Stimulated activated CD8-positive, alpha-beta memory T cell treated with anti-CD3 and anti-CD28 coated beads, Interleukin-4, amount 100 ng/mL, for 48 hours (primary cell): Measurements from ENCODE around the gene NFIX.

ENCODE experiments used
- DNase-seq: peaks from one replicate; pipeline ENCODE4 v3.0.0-alpha.2; 2020

Gene NFIX

DNA sequence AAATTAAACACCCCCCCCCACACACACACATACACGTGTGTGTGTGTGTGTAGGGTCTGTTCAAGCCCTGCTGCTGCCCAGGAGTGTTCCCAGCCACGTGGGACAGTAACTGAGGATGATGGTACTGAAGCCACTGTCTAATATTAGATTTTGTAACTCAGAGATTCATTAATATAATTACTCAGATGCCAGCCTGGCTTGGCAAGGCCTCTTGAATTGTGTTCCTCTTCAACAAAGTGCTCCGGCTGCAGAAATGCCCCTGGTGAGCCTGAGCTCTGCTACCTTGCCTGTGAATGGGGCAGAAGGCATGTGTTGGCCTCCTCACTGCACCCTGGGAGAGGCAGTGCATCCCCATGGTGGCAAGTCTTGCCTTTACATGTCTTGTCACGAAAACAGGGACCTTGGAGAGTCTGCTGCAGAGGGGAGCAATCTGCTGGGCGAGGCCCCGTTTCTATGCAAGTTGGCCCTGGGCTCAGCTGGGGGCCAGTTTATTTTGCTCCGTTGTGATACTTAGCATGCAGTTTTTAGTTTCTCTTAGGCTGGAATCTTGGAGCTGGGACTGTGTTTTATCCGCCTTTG, 44.0 kb downstream of the NFIX start:
- no peak for DNase-seq

DNA sequence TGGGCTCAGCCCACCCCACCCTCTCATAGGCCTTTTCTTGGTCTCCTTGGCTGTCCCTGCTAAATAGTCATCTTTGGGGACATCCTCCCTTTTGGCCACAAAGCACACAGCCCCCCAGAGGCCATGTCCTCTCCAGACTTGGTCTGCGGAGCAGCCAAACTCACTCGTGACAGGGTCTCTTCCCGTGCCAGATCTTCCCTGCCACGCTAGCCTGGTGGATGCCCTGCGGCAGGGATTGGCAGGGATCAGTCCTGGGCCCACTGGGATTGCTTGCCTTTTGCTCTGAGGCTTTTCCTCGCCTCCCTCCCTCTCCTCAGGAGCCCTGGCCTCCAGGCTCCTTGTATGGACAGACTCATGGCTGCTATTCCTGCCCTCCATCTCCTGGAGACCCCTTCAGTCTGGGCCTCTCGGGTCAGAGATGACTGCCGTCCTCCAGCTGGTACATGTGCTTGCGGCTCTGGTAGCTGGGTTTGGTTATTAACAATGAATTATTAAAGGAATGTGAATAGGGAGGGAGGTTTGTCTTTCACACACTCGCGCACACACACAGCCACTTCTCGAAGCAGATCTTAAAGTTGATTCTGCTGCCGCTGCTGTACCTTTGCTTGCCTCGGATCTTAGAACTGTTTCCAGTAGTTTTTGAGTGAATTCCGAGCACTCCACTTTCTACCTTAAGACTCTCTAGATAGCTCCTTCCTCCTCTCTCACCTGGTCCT, 45.1 kb downstream of the NFIX start:
- no peak for DNase-seq

DNA sequence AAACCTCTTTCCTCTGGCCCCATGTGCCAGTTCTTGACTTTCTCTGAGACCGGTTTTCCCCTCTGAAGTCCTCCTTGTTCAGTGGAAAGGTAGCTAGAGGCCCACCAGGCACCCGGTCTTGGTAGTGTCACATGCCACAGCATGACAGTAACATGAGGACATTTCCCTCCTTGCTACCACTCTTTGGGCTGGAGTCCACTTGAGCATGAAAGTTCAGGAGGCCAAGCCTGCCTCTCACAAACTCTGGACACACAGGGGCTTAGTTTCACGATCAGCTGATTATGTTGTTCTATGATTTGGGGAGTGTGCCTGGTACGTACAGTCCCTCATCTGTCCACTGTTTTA, 45.6 kb downstream of the NFIX start:
- DNase-seq, result no peak

DNA sequence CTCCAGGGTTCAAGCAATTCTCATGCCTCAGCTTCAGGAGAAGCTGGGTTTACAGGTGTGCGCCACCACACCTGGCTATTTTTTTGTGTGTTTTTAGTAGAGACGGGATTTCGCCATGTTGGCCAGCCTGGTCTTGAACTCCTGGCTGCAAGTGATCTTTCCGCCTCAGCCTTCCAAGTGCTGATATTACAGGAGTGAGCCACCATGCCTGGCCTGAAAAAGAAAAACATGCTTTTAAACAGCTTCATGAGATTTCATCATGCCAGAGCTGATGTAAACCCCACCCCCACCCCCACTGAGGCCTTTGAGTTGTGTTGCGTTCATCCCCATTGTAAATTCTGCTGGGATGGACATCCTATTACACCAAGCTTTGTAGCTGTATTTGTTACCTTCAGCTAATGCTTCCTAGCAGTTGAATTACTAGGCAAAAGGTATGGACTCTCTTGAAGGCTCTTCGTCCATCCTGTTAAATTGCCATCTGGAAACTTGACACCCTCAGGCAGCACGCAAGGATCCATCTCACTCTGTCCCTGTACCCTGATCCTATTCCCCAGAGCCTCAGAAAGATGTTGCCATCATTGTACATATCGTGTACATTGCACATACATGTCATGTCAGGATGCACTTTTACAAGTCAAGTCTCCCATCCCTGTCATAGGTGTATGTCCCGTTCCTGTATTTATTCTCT, 47.3 kb downstream of the NFIX start:
- DNase-seq, result no peak

DNA sequence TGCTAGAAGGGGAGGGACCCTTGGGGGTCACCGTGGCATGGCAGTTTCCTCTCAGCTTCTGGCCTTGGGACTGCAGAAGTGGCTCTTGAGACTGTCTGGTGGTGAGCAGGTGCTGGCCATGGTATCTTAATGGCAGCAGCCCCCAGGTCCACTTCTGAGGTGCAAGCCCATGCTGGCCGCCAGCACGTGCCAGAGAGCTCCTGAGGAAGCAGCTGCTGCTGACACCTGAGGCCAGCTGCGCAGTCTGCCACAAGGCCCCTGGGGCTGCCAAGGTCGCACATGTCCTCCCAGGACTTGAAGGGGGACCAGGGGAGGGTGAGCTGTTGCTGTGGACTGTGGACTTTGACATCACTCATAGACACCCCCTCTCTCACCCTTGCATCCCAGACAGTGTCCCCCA, 48.0 kb downstream of the NFIX start:
- no peak for DNase-seq

DNA sequence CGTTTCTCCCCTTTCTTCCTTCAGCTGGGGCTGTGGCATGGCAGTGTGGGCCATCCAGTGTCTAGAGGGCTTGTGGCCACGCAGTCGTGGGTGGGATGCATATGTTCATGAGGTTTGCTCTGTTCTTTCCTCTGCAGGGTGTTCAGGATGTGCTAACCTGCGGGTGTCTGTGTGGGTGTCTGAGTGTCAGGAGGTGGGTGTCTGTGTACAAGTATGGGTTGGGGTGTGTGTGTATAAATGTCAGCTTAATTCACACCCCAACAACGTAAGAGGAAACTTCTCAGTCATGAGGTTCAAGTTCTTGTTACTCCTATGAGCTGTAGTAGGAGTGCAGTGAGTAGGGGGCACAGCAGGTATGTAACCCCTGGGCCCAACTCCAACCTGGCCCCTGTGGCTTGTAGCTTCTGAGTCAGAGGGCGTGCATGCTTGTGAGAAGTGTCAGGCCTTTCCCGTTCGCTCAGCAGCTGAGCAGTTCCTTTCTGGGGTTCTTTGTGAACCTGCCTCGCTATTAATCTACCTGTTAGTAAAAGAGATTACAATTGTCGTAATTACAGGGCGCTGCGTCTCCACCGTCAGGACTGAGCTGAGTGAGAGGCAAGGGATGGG, 49.1 kb downstream of the NFIX start:
- DNase-seq, result peak; percentile 56

DNA sequence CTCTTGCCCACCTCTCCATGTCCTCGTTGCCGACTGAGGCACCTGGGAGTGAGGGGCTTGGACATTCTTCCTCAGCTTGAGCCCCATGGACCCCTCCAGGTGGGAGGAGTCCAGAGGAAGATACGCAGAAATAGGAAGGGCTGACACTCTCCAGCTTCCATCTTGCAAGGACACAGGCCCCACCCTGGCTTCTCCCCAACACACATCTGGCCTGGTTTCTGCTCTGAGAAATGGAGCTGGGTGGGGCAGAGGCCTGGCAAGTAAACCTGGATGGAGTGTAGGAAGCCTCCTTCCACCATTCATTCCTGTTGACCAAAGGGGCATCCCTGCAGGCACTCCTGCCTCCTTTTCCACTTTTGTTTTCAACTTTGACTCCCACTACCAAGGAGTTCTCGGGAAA, 50.5 kb downstream of the NFIX start:
- DNase-seq, result no peak

DNA sequence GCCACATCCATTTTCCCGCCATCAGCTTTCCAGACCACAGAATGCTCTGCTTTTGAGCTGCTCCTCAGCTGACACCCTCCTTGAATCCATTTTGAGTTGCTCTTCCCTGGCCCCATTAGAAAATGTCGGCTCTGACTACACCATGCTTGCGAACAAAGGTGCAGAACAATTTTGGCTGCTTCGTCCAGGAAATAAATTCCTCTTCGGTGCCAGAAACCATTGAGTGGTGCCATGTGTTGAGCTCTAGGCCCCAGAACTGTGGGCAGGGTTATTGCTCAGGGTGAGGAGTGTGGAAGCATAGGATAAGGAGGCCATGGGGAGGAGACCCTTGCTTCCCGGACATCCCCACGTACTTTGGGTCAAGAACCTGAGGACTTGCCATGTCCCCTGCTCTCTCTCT, 52.1 kb downstream of the NFIX start:
- DNase-seq, result no peak

DNA sequence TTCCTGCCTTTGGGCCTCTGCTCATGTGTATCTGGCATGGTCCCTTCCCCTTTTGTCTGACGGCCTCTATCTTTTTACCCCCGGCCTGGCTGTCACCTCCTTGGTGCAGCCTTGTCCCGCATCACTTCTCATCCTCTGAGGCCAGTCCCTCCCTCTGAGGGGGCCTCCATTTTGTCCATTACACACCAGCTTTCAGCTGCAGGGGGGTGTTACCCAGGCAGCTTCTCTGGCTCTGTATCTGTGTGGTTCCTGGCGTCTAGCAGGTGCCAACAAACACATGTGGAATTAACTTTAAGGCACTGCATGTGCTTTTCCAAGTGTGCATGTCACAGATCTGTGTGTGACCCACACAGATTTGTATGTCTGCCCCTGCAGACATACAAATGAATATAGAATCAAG, 55.0 kb downstream of the NFIX start:
- DNase-seq, result no peak

DNA sequence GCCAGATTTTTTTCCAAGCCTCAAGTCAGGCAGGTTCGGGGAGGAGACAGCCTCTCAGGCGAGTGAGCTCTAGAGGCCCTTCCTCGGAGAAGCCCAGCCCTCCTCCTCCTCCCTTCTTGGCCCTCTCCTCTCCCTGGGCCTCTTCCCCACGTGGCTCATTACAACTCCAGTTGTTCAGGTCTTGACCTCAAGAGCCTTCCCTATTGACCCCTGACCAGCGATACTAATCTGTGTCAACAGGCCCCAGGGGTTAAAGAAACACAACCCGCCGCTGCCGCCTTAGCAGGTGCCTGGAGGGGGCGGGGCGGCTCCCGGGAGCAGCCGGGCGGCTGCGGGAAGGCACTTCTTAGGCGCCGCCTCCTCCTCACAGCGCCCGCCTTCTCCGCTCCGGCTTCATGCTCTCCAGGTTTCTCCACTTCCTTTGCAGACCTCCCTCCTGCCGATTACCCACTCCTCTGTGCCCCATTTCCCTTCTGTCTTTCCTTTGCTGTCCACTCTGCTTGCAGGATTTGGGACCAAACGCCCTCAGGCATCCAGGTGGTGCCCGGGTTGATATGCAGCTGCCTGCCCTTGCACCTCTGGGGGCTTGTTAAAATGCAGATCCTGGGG, 56.4 kb downstream of the NFIX start:
- DNase-seq, result peak; percentile 47

DNA sequence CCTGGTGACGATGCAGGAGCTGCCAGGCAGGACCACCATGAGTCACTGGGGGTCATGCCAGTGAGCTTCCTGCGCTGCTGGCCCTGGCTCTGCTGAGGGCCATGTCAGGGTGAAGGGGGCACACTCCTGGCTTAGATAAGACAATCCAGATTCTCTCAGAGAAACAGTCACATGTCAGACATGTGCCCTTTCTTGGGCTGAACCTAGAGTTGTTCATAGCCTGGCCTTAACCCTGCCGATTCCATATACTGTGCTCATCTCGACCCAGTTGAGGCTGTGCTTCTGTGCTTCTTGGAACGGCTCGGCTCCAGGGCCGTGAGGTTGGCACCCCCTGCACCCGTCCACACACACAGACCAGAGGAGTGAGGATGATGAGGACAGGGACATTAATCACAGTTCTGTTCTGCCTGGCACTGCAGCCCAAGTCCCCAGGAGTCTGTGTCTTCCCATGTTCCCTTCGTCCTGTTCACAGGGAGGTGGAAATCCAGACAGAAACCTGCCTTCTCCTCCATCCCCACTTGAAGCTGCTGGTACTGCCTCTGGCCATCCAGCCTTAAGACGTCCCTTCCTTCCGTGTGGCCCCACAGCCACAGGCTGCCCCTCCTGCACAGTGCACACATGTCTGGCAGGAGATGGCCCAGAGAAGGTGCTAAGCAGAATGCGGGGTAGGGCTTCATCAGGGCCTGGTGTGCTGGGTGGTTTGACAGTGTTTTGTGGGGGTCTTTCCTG, 57.3 kb downstream of the NFIX start:
- DNase-seq, result no peak

DNA sequence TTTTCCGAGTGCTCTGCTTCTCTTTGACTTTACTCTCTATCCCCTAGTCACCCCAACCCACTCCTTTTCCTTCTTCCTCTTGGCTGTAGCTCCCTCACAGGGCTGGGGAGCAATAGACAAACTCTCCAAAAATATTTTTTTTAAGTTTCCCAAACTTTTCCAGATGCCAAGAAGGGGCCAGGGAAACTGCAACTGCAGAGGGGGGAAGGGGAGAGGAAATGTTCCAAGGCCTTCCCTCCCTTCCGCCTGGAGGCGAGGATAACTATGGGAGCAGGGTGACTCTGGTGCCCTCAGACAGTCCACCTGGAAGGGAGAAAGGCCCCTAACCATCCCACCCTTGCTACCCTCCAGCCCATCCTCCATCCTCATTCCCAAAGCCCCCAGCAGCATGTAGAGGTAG, 58.0 kb downstream of the NFIX start:
- no peak for DNase-seq

DNA sequence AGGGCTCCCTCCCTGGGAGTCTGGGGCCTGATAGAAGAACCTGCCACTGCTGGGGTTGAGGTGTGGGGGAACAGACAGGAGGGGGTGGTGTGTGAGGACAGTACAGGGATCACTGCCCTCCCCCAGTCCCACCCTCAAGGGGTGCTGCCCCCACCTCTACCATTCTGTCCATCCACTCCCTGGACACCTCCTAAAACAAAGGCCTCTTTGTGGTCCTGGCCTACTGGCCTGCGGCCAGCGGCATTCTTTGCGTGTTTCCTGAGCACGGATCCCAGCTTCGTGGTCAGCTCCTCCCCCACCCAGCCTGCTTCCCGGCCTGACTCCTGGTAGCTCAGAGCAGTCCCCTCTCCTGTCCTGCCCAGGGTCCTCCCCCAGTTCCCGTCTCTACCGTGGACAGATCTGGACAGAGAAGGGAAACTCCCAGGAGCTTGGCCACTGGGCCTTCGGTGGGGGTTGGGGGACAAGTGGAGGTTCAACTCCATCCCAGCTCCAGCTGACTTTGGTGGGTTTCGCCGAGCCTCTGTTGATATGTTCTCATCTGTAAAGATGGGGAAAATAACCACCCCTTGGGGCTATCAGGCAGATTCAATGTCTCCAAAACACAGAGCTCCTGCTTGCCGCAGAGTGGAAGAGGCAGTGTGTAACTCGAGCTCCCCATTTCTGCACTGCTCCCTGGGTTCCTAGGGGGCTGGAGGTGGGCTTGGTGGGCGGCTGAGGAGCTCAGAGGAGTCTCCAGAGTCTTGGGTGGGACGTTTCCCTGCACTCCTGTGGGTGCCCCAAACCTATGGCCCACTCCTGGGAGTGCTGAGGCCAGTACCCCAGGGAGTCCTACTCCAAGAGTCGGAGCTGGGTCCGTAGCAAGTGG, 58.7 kb downstream of the NFIX start:
- no peak for DNase-seq

DNA sequence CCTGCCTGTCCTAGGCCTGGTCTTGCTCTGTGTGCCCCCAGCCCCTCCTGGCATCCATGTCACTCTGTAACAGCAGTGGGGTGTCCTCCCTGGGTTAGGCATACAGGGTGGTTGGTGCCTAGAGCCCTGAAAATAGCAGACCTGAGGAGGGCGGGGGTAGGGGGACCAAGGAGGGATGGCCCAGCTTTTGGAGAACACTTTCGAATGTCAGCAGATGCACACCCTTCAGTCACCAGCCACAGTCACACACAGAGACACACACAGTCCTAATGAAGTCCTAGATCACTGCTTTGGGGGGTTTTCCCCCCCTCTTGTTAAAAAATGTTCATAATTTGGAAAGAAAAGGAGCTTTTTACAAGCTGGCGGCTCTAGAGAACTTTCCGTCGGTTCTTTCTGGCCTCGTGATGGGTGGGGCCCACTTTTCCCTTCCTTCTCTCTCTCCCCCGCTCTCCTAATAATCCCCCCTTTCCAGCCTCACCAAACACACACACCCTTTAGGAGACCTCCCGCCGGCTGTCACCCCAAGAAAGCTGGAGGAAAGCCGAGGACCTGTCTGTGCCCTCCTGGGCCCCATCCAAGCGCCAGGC, 59.4 kb downstream of the NFIX start:
- DNase-seq, result no peak

DNA sequence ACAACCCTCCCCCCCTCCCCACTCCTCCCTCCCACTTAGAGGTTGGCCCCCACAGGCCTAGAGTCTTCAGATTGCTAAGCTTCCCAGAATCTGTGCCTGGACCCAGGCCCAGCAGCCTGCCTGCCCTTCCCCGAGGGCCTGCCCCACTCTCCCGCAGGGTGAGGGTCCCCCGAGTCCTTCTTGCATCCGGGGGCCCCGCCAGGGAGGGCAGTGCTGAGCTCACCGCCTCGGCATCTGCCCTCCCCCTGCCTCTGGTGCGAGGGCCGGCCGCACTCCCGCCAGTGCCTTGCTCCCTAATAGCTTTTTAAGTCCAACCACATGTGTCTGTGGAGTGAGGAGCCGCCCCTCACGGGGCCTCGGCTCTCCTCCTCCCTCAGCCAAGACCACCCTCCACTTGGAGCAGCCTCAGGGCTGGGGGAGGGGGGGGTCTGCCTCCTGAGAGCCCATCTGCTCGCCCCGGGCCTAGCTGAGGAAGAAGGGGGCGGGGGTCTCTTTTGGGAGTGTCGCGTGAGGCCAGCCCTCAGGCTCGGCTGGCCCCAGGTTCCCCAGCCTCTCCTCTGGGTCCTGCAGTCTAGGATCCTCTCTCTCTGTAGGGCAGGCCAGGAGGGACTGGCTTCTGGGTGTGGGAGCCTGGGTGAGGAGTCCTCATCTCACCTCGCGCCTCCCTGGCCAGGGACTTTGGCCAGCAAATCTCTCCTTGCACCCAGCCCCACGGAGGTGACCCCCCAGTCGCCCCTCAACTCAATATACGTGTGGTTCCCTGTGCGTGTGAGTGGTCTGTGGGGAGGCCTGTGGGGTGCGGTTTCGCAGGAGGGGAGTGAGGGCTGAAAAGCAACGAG, 60.2 kb downstream of the NFIX start:
- DNase-seq, result no peak

DNA sequence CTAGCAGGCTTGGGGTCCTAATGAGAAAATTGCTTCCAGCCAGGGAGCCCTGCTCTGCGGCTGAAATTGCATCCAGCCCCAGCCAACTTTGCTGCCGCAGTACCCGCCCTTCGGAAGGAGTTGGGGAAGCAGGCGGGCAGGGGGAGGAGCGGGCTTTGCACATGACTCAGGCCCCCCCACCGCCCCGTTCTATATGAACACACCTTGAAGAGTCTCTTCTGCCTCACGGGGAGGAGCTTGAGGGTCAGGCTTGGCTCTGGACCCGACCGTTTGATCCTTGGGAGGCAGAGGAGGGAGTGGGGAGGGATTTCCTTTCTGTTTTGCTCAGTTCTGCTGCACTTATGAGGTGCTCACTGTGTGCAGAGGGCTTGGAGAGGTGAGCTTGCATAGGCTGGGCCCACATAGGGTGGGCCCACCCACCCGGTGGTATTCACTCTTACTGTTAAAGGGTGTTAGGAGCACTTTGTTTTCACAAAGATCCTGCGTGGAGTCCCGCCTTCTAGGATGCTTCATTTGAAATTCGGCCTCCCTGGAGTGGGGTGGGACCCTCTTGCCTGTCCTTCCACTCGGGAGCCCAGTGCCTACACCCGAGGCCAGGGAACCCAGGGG, 60.9 kb downstream of the NFIX start:
- no peak for DNase-seq

DNA sequence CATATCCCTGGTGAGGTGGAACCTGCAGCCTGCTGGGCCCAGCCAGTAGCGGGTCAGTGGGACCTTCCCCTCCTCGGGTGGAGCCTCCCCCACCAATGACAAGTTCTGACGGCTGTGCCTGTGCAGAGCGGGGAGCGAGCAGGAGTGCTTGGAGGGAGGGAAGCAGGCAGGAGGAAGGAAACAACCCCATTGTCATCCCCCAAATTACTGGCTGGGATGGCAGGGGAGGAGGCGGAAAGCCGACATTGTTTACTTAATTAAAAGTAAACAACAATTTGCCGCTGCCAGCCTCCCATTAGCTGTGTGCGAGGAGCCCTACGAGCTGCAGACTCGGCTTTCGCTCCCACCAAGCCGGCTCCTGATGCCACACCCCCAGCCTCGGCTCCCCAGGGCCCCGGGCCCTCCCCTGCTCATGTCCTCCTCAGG, 61.9 kb downstream of the NFIX start:
- no peak for DNase-seq

DNA sequence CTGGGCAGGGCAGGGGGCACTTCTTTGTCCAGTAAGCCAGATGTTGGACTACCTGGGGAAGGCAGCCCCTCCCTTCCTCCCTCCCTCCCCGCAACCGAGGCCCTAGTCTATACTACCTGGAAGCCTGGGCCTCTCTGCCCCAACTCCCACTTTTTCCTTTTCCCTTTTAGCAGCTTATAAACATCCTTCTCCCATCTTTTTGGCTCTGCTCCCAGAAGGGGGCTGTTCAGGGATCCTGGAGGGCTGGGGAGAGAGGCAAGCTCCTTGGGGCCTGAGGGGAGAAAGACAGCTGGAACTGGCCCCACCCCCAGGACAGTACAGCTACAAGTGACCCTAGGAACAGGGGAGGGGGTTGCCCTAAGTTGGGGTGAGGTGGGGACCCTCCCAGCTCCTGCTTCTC, 62.5 kb downstream of the NFIX start:
- no peak for DNase-seq

DNA sequence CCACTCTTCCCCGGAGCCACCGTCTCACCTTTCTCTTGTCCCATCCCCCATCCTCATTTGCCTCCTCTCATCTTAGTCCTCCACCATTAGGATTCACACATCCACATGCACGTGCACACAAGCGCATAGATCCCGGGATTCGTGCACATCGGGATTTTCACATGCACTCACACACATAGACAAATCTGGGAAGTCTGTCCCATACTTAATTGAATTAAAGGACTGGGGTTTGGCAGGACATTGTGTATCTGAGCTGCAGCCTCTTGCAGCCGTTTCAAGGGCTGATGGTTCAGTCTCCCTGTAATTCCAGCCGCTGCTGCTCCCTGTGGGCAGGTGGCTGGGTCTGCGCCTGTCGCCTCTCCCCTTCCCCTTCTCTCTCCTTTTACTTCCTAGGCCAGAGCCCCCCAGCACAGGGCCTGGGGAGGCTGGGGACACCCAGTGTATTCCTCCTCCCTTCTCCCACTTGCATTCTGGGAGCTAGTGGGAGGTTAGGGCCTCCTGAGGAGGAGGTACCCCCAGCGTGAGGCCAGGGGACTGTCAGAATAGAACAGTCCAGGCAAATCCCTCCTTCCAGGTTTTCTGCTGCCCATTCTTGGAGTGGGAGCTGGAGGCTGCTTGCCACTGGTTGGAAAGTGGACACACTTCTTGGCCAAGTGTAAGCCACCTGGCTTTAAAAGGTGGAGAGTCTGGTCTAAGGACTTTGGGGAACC, 63.8 kb downstream of the NFIX start:
- no peak for DNase-seq
